Activated T-helper 1 cell treated with anti-CD3 and anti-CD28 coated beads, Interleukin-12 subunit alpha, Interleukin-12 subunit beta, Interleukin-2, Interleukin-4 antibody, amounts not matched to agents 30 ng/mL and 10 ng/mL and 1 ng/mL, durations not matched to agents 14 hours and 24 hours and 36 hours (primary cell): ENCODE data around the gene HSPA12B. TPM values are rescaled to one million over a fixed set of nuclear protein-coding genes. Genes with fewer than 3 reads are reported as not detected.

Source experiments
- DNase-seq: peaks from one replicate; pipeline ENCODE4 v3.0.0; 2021; ENCODE audit warnings: low spot score
- H3K27ac Mint-ChIP-seq: one replicate; pipeline ENCODE4 v1.8.0; 2021; ENCODE audit warnings: mild to moderate bottlenecking, mixed read lengths
- H3K27me3 Mint-ChIP-seq: one replicate; pipeline ENCODE4 v1.8.0; 2022; ENCODE audit warnings: mild to moderate bottlenecking, moderate library complexity, mixed read lengths; ENCODE audit not compliant: insufficient read depth
- H3K36me3 Mint-ChIP-seq: one replicate; pipeline ENCODE4 v1.8.0; 2021; ENCODE audit warnings: low read depth, mixed read lengths
- H3K4me1 Mint-ChIP-seq: one replicate; pipeline ENCODE4 v1.8.0; 2021; ENCODE audit warnings: low read depth, mixed read lengths
- H3K4me3 Mint-ChIP-seq: one replicate; pipeline ENCODE4 v1.8.0; 2021; ENCODE audit warnings: mild to moderate bottlenecking, moderate library complexity, mixed read lengths
- H3K9me3 Mint-ChIP-seq: one replicate; pipeline ENCODE4 v1.8.0; 2021; ENCODE audit warnings: mixed read lengths
- intact Hi-C: fragments of 100-400 bp; cut with micrococcal nuclease; formaldehyde crosslinking; loops from one replicate; pipeline ENCODE4 v1.15.1; 2024
- total RNA-seq: library from RNA; stranded (reverse); gene quantifications from 2 replicates; pipeline ENCODE4 v1.2.3, GENCODE V29; 2022

HSPA12B gene
- total RNA-seq, 1 donor from 2014 or later = not detected

DNA sequence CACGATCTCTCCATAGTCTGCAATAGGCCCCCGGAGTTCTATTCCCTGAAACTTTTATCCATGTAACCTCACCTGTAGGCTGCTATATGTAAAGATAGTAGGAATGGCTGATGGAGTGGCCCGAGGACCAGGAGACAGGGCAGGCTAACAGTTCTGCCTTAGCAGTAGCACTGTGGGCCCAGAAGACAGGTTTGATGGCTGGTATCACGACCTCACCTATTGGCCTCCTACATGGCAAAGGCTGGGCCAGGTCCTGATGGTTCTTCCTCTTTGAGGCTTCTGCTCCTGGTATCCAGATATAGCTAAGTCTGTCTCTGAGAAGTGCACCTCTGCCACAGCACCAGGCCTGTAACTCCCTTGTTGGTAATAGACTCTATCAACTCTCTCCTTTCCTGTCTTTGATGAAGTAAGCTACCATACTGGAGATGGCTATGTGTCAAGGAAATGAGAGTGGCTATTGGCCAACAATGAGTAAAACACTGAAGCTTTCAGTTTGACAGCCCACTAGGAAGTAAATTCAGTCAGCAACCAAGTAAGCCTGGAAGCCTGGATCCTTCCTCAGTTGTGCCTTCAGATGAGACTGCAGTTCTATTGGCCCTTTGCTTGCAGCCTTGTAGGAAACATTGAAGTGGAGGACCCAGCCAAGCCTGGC, 43.1 kb downstream of the HSPA12B start:
- DNase-seq = no peak
- Mint-ChIP-seq H3K27me3 (peaks cover 30% of the 10 kb centered on the region), H3K36me3 (no peaks in the 10 kb centered on the region), H3K27ac (no peak overlapping the region), H3K4me1 (peaks cover 11% of the 10 kb centered on the region), H3K4me3 (no peak overlapping the region), H3K9me3 (peaks cover 8% of the 10 kb centered on the region)
- intact Hi-C loops = loop anchor here (5.0 kb wide), 1 partner anchor 132 kb away; no protein-coding TSS in a partner anchor

GRCh38 chr20:3777381-3777715, 44.9 kb downstream of the HSPA12B start:
- Mint-ChIP-seq H3K27ac (no peak overlapping the region), H3K9me3 (peaks cover 8% of the 10 kb centered on the region), H3K36me3 (no peaks in the 10 kb centered on the region), H3K4me1 (peaks cover 25% of the 10 kb centered on the region), H3K27me3 (peaks cover 29% of the 10 kb centered on the region), H3K4me3 (peak overlapping the region; percentile 75)
- DNase-seq = no peak
- intact Hi-C loops = loop anchor here (1.0 to 5.0 kb wide), 2 partner anchors 9 to 130 kb away; no protein-coding TSS in a partner anchor

DNA sequence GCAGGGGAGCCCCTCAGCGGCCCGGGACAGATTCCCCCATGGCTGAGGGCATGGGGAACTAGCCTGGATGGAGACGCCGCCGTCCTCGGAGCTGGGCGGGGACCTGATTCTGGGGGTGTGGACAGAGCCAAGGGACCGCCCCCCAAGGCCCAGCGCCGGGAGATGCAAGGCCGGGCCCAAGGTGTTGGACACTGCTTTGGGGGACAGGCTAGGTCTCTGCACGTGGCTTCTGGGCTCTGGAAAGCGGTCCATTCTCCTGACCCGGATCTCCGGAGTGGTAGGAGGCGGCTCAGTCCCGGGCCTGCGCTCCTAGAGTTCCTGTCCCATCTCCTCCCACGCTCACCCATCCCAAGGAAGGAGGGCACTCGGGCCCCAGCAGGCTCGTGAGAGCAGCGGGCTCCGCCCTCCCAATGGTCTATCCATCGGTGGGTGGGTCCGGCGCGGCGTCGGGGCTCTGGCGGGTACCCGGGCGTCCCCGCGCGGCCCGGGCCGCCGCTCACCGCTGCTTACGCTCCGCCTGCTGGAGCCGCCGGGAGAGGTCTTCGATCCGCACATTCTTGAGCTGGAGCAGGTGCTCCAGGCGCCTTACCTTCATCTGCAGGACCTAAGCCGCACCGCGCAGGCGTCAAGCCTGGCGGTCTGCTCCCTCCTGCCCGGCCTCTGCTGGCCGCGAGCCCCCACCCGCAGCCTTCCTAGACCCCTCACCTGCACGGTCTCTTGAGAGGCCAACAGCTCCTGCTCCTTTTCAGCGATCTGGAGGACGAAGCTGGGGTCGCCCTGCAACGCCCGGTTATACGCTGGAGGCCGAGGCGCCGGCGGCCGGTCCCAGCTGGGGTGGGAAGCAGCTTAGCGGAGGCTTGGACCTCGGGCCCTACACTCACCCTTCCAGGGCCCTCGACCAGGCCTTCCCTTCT, 45.5 kb downstream of the HSPA12B start:
- no peaks in the 10 kb centered on the region for H3K36me3 Mint-ChIP-seq
- H3K27ac Mint-ChIP-seq = no peak overlapping the region
- no peak for DNase-seq
- intact Hi-C loops = loop anchor here (1.0 to 5.0 kb wide), 2 partner anchors 10 to 129 kb away; no protein-coding TSS in a partner anchor
- peaks cover 26% of the 10 kb centered on the region for H3K27me3 Mint-ChIP-seq
- H3K4me1 Mint-ChIP-seq = peaks cover 25% of the 10 kb centered on the region
- H3K4me3 Mint-ChIP-seq = peak overlapping the region; percentile 75
- peaks cover 8% of the 10 kb centered on the region for H3K9me3 Mint-ChIP-seq

DNA sequence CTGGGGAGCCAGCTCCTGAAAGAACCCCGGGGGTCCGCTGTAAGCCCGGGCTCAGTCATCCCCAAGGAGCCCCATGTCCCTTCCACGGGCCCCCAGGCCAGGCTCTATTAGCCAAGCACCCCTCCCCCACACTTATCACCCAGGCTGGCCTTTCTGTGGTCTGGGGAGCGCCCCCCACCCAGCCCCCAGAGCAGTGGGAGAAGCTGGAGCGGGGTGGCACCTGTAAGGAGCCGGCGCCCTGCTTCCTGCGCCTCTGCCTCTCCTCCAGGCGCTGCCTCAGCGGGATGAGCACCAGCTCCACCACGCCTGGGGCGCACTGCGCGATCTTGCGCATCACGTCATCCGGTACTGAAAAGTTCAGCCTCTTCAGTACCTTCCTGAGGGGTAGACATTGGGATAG, 46.5 kb downstream of the HSPA12B start:
- intact Hi-C loops = loop anchor here (5.0 kb wide), 1 partner anchor 128 kb away; no protein-coding TSS in a partner anchor
- H3K9me3 Mint-ChIP-seq = peaks cover 8% of the 10 kb centered on the region
- peaks cover 33% of the 10 kb centered on the region for H3K4me1 Mint-ChIP-seq

GRCh38 chr20:3781153-3781910, 48.8 kb downstream of the HSPA12B start, which contains the start of gene SPEF1:
SPEF1 (minus strand) TSS chr20:3781448; CDS start chr20:3781287, 161 bp downstream.
- peaks cover 43% of the 10 kb centered on the region for H3K4me1 Mint-ChIP-seq
- peaks cover 6% of the 10 kb centered on the region for H3K36me3 Mint-ChIP-seq
- H3K9me3 Mint-ChIP-seq = no peaks in the 10 kb centered on the region
- DNase-seq = no peak
- intact Hi-C loops = loop anchor here (1.0 kb wide), 1 partner anchor 39 kb away; the partner anchor contains the start of gene AP5S1
- H3K27me3 Mint-ChIP-seq = peaks cover 24% of the 10 kb centered on the region
- H3K4me3 Mint-ChIP-seq = peak within 1 kb of the TSS; percentile 64
- H3K27ac Mint-ChIP-seq = no peak within 1 kb of the TSS

More for the DNA sequence above, 46.5 kb downstream of the HSPA12B start:
- Mint-ChIP-seq H3K27ac (no peak overlapping the region), H3K27me3 (peaks cover 24% of the 10 kb centered on the region), H3K36me3 (peaks cover 1% of the 10 kb centered on the region), H3K4me3 (peak overlapping the region; percentile 7)
- no peak for DNase-seq

DNA sequence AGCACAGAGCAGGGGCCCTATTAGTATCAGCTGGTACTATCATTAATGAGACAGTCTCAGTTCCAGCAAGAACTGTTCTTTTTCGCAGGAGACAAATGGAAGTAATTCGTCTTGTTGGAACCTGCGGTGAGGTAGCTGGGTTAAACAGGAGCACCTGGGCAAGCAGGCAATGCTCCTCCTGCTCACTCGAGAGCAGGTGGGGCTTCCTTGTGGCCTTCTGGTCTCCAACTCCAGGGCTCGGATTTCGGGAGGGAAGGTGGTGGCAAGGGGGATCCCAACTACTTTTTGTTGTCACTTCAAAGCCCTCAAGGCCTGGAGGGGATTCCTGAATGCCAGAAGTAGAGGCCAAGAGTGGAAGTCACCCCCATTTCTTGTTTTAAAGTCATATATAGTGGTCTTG, 50.1 kb downstream of the HSPA12B start:
- peaks cover 39% of the 10 kb centered on the region for H3K4me1 Mint-ChIP-seq
- H3K27ac Mint-ChIP-seq = no peak overlapping the region
- DNase-seq = no peak
- H3K36me3 Mint-ChIP-seq = peaks cover 6% of the 10 kb centered on the region
- no peaks in the 10 kb centered on the region for H3K9me3 Mint-ChIP-seq
- intact Hi-C loops = no loop called here
- H3K27me3 Mint-ChIP-seq = peaks cover 16% of the 10 kb centered on the region
- H3K4me3 Mint-ChIP-seq = no peak overlapping the region

GRCh38 chr20:3783068-3783489, 50.6 kb downstream of the HSPA12B start:
- Mint-ChIP-seq H3K4me1 (peaks cover 43% of the 10 kb centered on the region), H3K4me3 (no peak overlapping the region), H3K27ac (no peak overlapping the region), H3K27me3 (peaks cover 16% of the 10 kb centered on the region), H3K36me3 (peaks cover 6% of the 10 kb centered on the region), H3K9me3 (no peaks in the 10 kb centered on the region)
- no peak for DNase-seq
- intact Hi-C loops = no loop called here

DNA sequence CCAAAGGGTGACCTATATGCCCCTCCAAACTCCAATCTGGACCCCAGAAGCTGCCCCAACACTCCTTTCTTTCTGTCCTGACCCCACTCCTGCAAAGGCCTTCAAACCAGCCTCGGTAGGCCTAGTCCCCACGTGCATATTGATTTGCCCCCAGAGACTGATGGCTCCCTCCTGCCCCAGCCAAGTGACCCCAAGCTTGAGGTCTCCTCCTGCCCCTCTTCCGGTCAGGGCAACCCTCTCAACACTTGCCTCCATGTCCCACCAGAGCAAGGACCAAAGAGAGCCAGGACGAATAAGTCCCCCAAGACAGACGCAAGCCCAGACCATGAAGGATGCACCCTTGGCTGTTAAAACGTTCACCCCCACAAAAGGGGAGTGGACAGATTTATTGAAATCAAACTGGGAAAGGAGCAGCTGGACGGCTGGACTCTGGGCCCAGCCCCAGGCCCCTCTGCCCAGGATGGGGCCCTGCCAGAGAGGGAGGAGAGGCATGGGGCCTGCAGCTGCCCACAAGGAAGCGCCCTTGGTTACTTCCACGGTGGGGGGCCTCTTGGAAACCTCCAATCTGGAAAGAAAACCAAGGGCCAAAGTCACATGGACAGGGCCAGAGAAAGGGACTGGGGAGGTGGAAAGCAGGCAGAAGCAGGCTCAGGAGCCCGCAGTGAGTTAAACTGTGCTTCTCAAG, 51.2 kb downstream of the HSPA12B start:
- no peaks in the 10 kb centered on the region for H3K9me3 Mint-ChIP-seq
- H3K27me3 Mint-ChIP-seq = peaks cover 14% of the 10 kb centered on the region
- no peak for DNase-seq
- intact Hi-C loops = no loop called here
- H3K36me3 Mint-ChIP-seq = peaks cover 6% of the 10 kb centered on the region
- H3K4me3 Mint-ChIP-seq = no peak overlapping the region
- H3K27ac Mint-ChIP-seq = peak overlapping the region; percentile 65
- H3K4me1 Mint-ChIP-seq = peaks cover 49% of the 10 kb centered on the region

DNA sequence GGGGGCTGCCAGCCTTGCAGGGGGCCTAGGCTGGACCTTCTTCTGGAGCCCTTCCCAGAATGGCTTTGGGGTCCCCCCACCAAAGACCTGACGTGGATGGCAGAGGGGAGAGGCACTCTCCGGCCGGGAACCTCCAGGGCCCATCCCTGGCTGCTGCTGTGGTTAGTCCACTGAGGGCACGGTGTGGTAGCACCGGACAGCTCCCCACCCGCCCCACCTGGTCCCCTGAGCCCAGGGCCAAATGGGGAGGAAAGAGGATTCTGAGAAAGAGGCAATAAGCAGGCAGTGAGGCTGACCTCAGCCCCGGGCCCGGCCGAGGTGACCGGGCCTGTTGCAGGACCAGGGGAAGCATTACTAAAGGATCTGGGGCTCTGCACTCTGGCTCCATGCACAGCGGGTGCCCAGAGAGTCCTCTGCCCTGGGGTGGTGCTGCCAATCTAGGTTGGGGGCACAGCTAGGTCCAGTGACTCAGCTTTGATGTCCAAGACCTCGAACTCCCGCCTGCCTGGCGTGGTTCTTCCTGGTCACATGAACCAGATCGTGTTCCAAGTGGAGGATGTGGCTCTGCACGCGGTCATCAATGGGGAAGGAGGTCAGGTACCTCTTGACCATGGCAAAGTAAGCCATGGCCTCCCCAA, 51.9 kb downstream of the HSPA12B start:
- H3K9me3 Mint-ChIP-seq = no peaks in the 10 kb centered on the region
- no peak for DNase-seq
- peaks cover 8% of the 10 kb centered on the region for H3K36me3 Mint-ChIP-seq
- no peak overlapping the region for H3K27ac Mint-ChIP-seq
- peaks cover 10% of the 10 kb centered on the region for H3K27me3 Mint-ChIP-seq
- peaks cover 54% of the 10 kb centered on the region for H3K4me1 Mint-ChIP-seq
- peak overlapping the region; percentile 74 for H3K4me3 Mint-ChIP-seq
- intact Hi-C loops = no loop called here

DNA sequence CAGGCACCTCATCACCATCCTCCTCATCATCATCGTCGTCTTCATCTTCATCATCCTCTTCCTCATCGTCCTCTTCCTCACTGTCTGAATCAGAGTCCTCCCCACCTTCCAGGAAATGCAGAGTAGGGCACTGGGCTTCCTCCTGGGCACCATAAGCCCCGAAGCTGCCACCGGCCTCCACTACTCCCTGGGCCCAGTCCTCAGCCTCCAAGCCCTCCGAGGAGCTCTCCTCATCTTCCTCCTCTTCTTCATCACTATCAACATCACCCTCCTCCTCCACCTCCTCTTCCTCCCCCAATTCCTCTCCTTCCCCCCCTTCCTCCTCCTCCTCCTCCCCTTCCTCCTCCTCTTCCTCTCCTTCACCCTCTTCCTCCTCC, 52.4 kb downstream of the HSPA12B start:
- no peaks in the 10 kb centered on the region for H3K9me3 Mint-ChIP-seq
- intact Hi-C loops = no loop called here
- H3K27ac Mint-ChIP-seq = no peak overlapping the region
- peak overlapping the region; percentile 74 for H3K4me3 Mint-ChIP-seq
- H3K4me1 Mint-ChIP-seq = peaks cover 54% of the 10 kb centered on the region
- H3K27me3 Mint-ChIP-seq = peaks cover 5% of the 10 kb centered on the region
- no peak for DNase-seq
- peaks cover 8% of the 10 kb centered on the region for H3K36me3 Mint-ChIP-seq

GRCh38 chr20:3785240-3786125, 53.0 kb downstream of the HSPA12B start:
- H3K27ac Mint-ChIP-seq = peak overlapping the region; percentile 63
- H3K4me1 Mint-ChIP-seq = peaks cover 52% of the 10 kb centered on the region
- no peak for DNase-seq
- peak overlapping the region; percentile 86 for H3K4me3 Mint-ChIP-seq
- intact Hi-C loops = loop anchor here (1.0 to 2.0 kb wide), 5 partner anchors 17 to 299 kb away; partner anchors contain the start of genes AP5S1 and MAVS
- peaks cover 4% of the 10 kb centered on the region for H3K27me3 Mint-ChIP-seq
- H3K36me3 Mint-ChIP-seq = peaks cover 8% of the 10 kb centered on the region
- no peaks in the 10 kb centered on the region for H3K9me3 Mint-ChIP-seq
